CD4-positive, alpha-beta T cell treated with Interleukin-4 for 4 hours (primary cell): ENCODE data around the gene BACH2.
A peak's percentile ranks its signal among the peaks of the same experiment; 100 is the strongest.
"Not testable (repeated sequence)": the region's sequence is repeated elsewhere in the genome, so short reads cannot be mapped to it uniquely, and the experiment has no call there.

Experiments
- DNase-seq: peaks from one replicate; pipeline ENCODE4 v3.0.0-alpha.2; 2020

The BACH2 gene

GRCh38 chr6:90088009-90088408 lies 208.6 kb downstream of the BACH2 start:
- DNase-seq = no peak

GRCh38 chr6:90087106-90087833 lies 209.4 kb downstream of the BACH2 start:
- no peak for DNase-seq

GRCh38 chr6:90086517-90086916 lies 210.1 kb downstream of the BACH2 start:
- no peak for DNase-seq

GRCh38 chr6:90083891-90084290 lies 212.8 kb downstream of the BACH2 start:
- DNase-seq = peak; percentile 71

GRCh38 chr6:90082847-90083246 lies 213.8 kb downstream of the BACH2 start:
- DNase-seq = no peak

GRCh38 chr6:90080876-90081481 lies 215.7 kb downstream of the BACH2 start:
- peak; percentile 78 for DNase-seq

GRCh38 chr6:90079560-90080490 lies 216.8 kb downstream of the BACH2 start:
- DNase-seq = peak; percentile 43

- DNase-seq = peak; percentile 70
These were observed 217.9 kb downstream of the BACH2 start for GRCh38 chr6:90078513-90079289.

- no peak for DNase-seq
These were observed 219.9 kb downstream of the BACH2 start for GRCh38 chr6:90076511-90077415.

- no peak for DNase-seq
These were observed 222.3 kb downstream of the BACH2 start for GRCh38 chr6:90074161-90074850.

GRCh38 chr6:90072935-90073464 lies 223.6 kb downstream of the BACH2 start:
- no peak for DNase-seq

GRCh38 chr6:90072501-90072900 lies 224.1 kb downstream of the BACH2 start:
- no peak for DNase-seq

GRCh38 chr6:90068703-90069523 lies 227.7 kb downstream of the BACH2 start:
- DNase-seq = no peak

GRCh38 chr6:90068264-90068663 lies 228.4 kb downstream of the BACH2 start:
- DNase-seq = no peak

- no peak for DNase-seq
These were observed 229.9 kb downstream of the BACH2 start for GRCh38 chr6:90066697-90067096.

GRCh38 chr6:90065173-90065572 lies 231.5 kb downstream of the BACH2 start:
- no peak for DNase-seq

GRCh38 chr6:90062667-90063066 lies 234.0 kb downstream of the BACH2 start:
- no peak for DNase-seq

GRCh38 chr6:90062051-90062450 lies 234.6 kb downstream of the BACH2 start:
- DNase-seq = no peak

GRCh38 chr6:90059178-90059577 lies 237.5 kb downstream of the BACH2 start:
- not testable (repeated sequence) for DNase-seq

GRCh38 chr6:90055924-90056323 lies 240.7 kb downstream of the BACH2 start:
- not testable (repeated sequence) for DNase-seq
